Stimulated activated CD4-positive, alpha-beta T cell treated with anti-CD3 and anti-CD28 coated beads, TNF-alpha, amount 100 ng/mL, for 1 hour (primary cell): Measurements from ENCODE around the gene EXOC4.

Experiments
- DNase-seq, 3 donors: peaks; one replicate each; pipeline ENCODE4 v3.0.0-alpha.2; 2020; ENCODE audit warnings: low read depth in 3 of 3, low spot score in 1 of 3

Gene EXOC4

GRCh38 chr7:133912916-133913697 is 660.2 kb downstream of the EXOC4 start:
- DNase-seq, result no peak

GRCh38 chr7:133916621-133917020 is 663.7 kb downstream of the EXOC4 start:
- DNase-seq, result no peak

- no peak for DNase-seq
Measured at GRCh38 chr7:133919810-133920209, 666.9 kb downstream of the EXOC4 start.

- DNase-seq, result no peak
Measured at GRCh38 chr7:133921635-133922182, 668.8 kb downstream of the EXOC4 start.

GRCh38 chr7:133923974-133924373 is 671.1 kb downstream of the EXOC4 start:
- DNase-seq, result no peak

GRCh38 chr7:133931053-133931452 is 678.2 kb downstream of the EXOC4 start:
- no peak for DNase-seq

GRCh38 chr7:133932591-133932990 is 679.7 kb downstream of the EXOC4 start:
- no peak for DNase-seq

- no peak for DNase-seq
Measured at GRCh38 chr7:133934262-133934976, 681.5 kb downstream of the EXOC4 start.

GRCh38 chr7:133934977-133935330 is 682.1 kb downstream of the EXOC4 start:
- DNase-seq, result no peak

GRCh38 chr7:133936074-133936473 is 683.2 kb downstream of the EXOC4 start:
- no peak for DNase-seq

- DNase-seq, result no peak
Measured at GRCh38 chr7:133937786-133938185, 684.9 kb downstream of the EXOC4 start.

- DNase-seq, result no peak
Measured at GRCh38 chr7:133940368-133940767, 687.5 kb downstream of the EXOC4 start.

- no peak for DNase-seq
Measured at GRCh38 chr7:133941496-133941895, 688.6 kb downstream of the EXOC4 start.

GRCh38 chr7:133945497-133945896 is 692.6 kb downstream of the EXOC4 start:
- no peak for DNase-seq

GRCh38 chr7:133947458-133948254 is 694.8 kb downstream of the EXOC4 start:
- DNase-seq, result no peak

- DNase-seq, result no peak
Measured at GRCh38 chr7:133948588-133948987, 695.7 kb downstream of the EXOC4 start.

GRCh38 chr7:133950855-133951254 is 698.0 kb downstream of the EXOC4 start:
- no peak for DNase-seq

GRCh38 chr7:133955208-133955607 is 702.3 kb downstream of the EXOC4 start:
- no peak for DNase-seq

GRCh38 chr7:133957845-133958244 is 705.0 kb downstream of the EXOC4 start:
- no peak for DNase-seq

- no peak for DNase-seq
Measured at GRCh38 chr7:133958822-133959221, 705.9 kb downstream of the EXOC4 start.

GRCh38 chr7:133959505-133959904 is 706.6 kb downstream of the EXOC4 start:
- DNase-seq, result no peak

GRCh38 chr7:133961724-133962123 is 708.8 kb downstream of the EXOC4 start:
- no peak for DNase-seq
